GM19452 (cell line): ENCODE results near the gene UCHL3.

ENCODE experiments used
- ATAC-seq: cut with Tn5 transposase; IDR thresholded peaks from one replicate; pipeline ENCODE4 v1.9.1; 2021; ENCODE audit not compliant: unreplicated experiment

UCHL3 gene

GRCh38 chr13:75620020-75620419 lies 70.4 kb downstream of the UCHL3 start:
- no peak for ATAC-seq

DNA sequence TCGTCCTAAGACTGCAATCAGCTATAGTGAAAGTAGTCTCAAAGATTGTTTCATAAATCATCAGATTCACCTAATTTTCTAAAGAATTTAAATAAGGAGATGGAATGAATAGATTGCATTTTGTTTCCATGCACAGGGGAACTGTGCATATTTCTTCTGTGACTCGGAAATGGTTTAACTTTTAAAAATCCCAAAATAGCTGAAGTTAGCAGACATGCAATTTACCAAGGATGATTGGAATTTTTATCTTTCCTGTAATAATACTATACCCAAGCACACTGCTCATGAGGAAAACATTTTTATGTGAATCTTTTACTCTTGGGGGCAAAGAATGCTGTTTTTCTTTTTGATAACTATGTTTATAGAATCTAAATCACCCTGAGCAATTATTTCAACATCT lies 71.6 kb downstream of the UCHL3 start:
- no peak for ATAC-seq

- ATAC-seq: no peak
Observed at GRCh38 chr13:75628801-75629200, 79.2 kb downstream of the UCHL3 start.

- no peak for ATAC-seq
Observed at GRCh38 chr13:75633285-75633684, 83.7 kb downstream of the UCHL3 start.

DNA sequence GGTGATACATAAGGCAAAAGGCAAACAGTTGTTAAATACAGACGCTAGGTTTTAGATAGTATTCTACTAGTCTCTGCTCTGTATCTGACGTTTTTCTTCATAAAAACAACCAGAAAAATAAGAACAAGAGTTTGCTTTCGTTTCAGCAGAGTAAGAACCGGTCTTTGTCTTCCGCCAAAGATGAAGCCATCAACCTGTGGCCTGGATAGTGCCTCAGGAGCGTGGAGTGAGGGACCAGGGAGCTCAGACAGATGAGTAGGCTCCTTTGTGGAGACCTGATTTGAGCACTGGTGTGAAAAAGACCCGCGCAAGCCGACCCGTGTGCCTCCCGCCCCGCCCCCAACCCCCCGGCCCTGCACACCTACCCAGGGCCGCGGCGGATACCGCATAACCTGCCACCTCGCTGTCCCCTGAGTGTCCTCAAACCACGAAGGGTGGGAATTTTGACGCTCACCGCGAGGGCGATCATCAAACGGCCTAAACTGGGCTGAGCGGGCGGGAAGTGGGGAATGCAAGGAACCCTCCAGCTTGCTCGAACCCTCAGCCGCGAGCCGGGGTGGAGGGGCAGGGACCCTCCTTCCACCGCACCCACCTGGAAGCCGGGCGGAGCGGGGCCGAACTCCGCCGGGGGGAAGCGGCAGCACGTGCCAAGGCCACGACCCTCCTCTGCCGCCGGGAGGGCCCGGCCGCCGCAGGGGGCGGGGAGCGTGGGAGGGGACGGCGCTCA lies 85.7 kb downstream of the UCHL3 start:
- ATAC-seq: peak; percentile 4

DNA sequence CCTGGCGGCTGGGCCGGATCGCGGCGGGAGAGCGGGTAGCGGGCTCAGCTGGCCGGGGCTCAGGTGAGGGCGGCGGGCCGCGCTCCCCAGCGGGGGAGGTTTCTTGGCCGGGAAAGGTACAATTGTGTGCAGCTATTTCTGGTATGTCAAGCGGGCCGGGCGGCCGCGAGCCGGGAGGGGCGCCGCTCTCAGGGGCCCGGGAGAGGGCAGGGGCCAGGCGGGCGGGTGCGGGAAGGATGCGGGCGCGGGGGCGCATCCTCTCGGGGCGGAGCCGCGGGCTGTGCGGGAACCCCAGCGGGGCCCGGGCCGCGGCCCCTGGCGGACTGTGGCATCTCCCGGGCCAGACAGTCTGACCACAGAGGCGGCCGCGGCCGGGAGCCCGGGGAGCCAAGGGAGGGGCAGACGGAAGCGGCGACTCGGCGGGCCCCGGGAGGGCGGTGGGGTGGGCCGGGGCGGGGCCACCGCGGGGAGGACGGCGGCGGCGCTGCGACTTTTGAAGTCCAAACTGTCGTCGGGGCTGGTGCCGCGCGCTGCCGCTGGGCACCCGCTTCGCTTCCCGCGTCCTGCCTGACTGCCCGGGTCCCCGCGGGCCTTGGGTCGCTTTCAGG lies 86.3 kb downstream of the UCHL3 start, which contains the start of gene LMO7:
Gene LMO7, plus strand, starts transcription at position 503 of the 608 bp plus-strand sequence. CDS start 328 bp downstream, outside the sequence.
- ATAC-seq: peak; percentile 56

DNA sequence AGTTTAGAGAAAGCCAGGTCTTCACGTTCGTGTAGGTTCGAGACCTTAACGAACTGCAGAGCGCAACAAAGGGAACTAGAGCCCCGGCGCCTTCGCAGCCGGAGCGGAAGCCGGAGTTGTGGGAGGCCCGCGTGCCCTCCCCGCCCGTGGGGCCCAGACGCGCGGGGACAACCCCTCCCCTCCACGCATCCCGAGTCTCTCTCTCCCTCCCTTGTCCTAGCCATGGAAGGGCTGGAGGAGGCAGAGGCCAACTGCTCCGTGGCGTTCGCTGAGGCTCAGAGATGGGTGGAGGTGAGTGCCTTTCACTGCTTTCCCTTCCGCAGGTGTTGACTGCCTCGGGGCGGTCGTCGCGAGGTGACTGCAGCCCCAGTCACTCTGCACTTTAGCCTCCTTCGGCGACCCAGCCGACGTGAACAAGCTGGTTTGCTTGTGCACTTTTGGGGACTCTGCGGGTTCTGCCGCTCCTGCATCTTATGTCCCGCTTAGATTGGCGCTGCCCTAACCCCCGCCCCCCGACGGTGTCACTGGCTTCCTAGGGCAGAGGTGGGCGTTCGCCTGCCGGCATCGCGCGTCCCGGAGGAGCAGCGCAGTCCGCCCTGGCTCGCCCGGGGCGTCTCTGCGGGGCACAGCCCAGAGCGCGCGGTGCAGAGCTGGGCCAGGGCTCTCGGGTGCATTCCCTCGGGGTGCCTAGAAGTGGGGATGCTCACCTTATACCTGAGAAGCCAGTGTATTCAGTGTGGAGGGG lies 87.0 kb downstream of the UCHL3 start:
- peak; percentile 53 for ATAC-seq

DNA sequence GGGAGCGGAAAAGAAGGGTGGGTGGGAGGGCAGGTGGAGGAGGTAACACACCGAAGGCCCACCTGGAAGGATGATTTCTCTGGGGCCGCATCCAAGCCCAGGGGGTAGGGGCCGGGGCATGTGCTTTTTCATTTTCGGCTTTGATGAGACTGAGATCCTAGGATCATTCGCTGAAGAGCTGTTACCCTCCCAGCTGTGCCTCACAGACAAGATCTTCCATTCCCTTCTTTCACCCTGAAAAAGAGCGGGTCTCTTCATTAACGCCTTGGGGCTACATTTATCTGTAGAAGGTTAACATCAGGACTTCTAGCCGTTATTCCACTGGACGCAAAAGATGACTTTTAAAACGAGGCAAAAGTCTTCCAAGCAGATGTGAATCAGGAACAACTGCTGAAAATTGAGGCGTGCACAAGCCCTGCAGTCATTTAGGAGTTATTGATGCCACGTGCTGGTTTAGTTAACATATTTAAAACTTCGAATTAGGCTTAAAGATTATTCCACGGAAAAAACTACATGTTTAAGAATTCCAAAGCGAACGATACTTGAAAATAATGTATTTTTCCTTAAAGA lies 87.7 kb downstream of the UCHL3 start:
- ATAC-seq: no peak

GRCh38 chr13:75639454-75639853 lies 89.9 kb downstream of the UCHL3 start:
- no peak for ATAC-seq

- no peak for ATAC-seq
Observed at GRCh38 chr13:75641026-75641425, 91.4 kb downstream of the UCHL3 start.

- no peak for ATAC-seq
Observed at GRCh38 chr13:75643182-75643581, 93.6 kb downstream of the UCHL3 start.

DNA sequence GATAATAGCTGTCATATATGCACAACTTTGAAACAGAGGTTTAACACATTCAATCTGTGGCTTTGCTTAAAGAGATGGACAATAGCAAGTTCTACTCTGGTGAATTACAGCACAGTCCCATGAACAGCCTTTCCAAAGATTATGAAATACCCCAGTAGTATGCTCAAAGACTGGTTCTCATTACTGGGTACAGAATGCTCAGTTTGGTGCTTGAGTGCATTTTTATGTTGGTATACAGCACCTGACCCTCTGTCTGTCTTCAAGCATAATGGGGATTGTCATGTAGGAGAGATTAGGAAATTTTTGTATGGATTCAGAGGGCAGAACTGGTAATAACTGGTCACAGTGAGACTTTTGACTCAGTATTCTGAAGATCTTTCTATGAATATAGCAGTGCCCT lies 94.1 kb downstream of the UCHL3 start:
- no peak for ATAC-seq

DNA sequence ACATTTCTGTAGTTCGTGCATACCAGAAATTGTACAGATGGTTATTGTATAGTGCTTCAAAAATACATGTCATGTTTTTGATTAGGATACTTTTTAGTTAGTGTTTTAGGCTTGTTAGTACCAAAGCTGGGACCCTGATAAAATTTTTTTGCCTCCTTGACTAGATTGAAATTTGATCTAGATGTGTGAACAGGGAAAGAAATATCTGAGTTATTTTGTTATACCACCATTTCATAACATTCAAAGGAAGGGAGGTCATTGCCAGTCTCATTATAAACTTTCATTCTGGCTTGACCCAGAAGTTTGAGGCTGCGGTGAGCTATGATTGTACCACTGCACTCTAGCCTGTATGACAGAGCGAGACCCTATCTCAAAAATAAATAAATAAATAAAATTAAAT lies 95.5 kb downstream of the UCHL3 start:
- no peak for ATAC-seq

GRCh38 chr13:75647126-75647784 lies 97.7 kb downstream of the UCHL3 start:
- peak; percentile 78 for ATAC-seq

DNA sequence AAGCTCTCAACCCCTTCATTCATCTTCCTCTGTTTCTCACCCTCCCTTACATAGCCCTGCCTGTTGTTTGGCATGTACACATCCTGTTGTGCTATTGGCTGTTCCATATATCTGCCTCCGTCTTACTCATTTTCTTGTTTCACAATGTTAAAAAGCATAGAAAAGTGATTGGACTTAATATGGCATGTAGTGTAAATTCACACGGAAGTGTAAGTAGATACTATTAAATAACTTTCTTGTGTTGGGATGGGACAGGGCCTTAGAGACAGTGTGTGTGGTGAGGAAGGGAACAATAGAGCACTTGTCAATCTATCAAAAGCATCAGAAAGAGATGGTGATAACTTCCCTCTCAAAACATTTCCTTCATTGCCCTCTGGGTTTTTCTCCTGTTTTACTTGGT lies 98.9 kb downstream of the UCHL3 start:
- no peak for ATAC-seq

- ATAC-seq: no peak
Observed at GRCh38 chr13:75651013-75651412, 101.4 kb downstream of the UCHL3 start.

DNA sequence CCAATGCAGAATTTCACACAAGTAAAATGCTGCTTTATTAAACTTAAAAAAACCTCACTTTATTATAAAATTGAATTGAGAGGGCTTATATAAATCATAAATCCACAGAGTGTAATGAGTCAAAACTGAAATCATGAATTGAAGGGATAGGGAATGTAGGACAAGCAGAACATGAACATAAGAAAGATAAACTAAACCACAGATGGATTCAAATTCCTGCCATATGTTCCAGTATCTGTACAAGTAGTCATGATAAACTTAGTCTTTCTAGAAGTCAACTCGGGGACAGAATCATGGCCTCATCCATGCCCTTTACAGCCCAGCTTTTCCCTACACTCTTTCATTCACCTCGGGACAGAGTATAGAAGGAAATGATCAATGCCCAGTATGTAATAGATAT lies 103.1 kb downstream of the UCHL3 start:
- ATAC-seq: no peak
